ENCODE results near the gene HSPA4L.

HSPA4L gene

GRCh38 chr4:127737295-127737694 lies 44.8 kb upstream of the HSPA4L start:
- Histone ChIP-seq H3K9me3 (ENCODE audit: control insufficient read depth, insufficient read depth, low read length) (0 out of 2 replicates have a peak, but pooled peaks cover under 1% of the 10 kb centered on the region), H3K79me2 (ENCODE audit: control insufficient read depth, low read length) (no peaks in the 10 kb centered on the region), H3K4me2 (ENCODE audit: low read length) (no peak overlapping the region), H3K27me3 (ENCODE audit: control insufficient read depth, low read length) (no peaks in the 10 kb centered on the region), H3K9me2 (replicated peaks; ENCODE audit: control insufficient read depth, low read length) (no peaks in the 10 kb centered on the region), H3K4me3 (ENCODE audit: low read length) (no peak overlapping the region), H3K36me3 (ENCODE audit: control insufficient read depth, low read length) (no peaks in the 10 kb centered on the region), H3K4me1 (ENCODE audit: control insufficient read depth, low read length) (no peaks in the 10 kb centered on the region), H3F3A (ENCODE audit: control insufficient read depth, insufficient read depth) (no peaks in the 10 kb centered on the region), H3K27ac (ENCODE audit: low read depth, low read length) (no peak overlapping the region), H4K20me1 (ENCODE audit: control insufficient read depth, insufficient read depth, low read depth, low read length) (no peaks in the 10 kb centered on the region)
- TF ChIP-seq EZH2phosphoT487 (IDR thresholded peaks at IDR 0.05; ENCODE audit: borderline replicate concordance, low read length), result no peak
- TF ChIP-seq CTCF (IDR thresholded peaks at IDR 0.05; ENCODE audit: low read depth, low read length, poor library complexity, severe bottlenecking), result no peak

- H3K36me3 ChIP-seq (ENCODE audit: control insufficient read depth, low read length), result no peaks in the 10 kb centered on the region
- no peak for TF ChIP-seq EZH2phosphoT487 (IDR thresholded peaks at IDR 0.05; ENCODE audit: borderline replicate concordance, low read length)
- no peak for TF ChIP-seq CTCF (IDR thresholded peaks at IDR 0.05; ENCODE audit: low read depth, low read length, poor library complexity, severe bottlenecking)
- H3K27me3 ChIP-seq (ENCODE audit: control insufficient read depth, low read length), result no peaks in the 10 kb centered on the region
- H4K20me1 ChIP-seq (ENCODE audit: control insufficient read depth, insufficient read depth, low read depth, low read length), result no peaks in the 10 kb centered on the region
- H3K27ac ChIP-seq (ENCODE audit: low read depth, low read length), result no peak overlapping the region
- H3K4me1 ChIP-seq (ENCODE audit: control insufficient read depth, low read length), result no peaks in the 10 kb centered on the region
- H3K4me2 ChIP-seq (ENCODE audit: low read length), result no peak overlapping the region
- 0 out of 2 replicates have a peak, but pooled peaks cover 3% of the 10 kb centered on the region for H3K9me3 ChIP-seq (ENCODE audit: control insufficient read depth, insufficient read depth, low read length)
- no peaks in the 10 kb centered on the region for H3K79me2 ChIP-seq (ENCODE audit: control insufficient read depth, low read length)
- no peaks in the 10 kb centered on the region for H3K9me2 ChIP-seq (replicated peaks; ENCODE audit: control insufficient read depth, low read length)
- no peaks in the 10 kb centered on the region for H3F3A ChIP-seq (ENCODE audit: control insufficient read depth, insufficient read depth)
- no peak overlapping the region for H3K4me3 ChIP-seq (ENCODE audit: low read length)
Observed at GRCh38 chr4:127741247-127741646, 40.9 kb upstream of the HSPA4L start.

GRCh38 chr4:127747883-127748282 lies 34.2 kb upstream of the HSPA4L start:
- TF ChIP-seq EZH2phosphoT487 (IDR thresholded peaks at IDR 0.05; ENCODE audit: borderline replicate concordance, low read length) (no peak), CTCF (IDR thresholded peaks at IDR 0.05; ENCODE audit: low read depth, low read length, poor library complexity, severe bottlenecking) (no peak)

More at GRCh38 chr4:127747883-127748282, 34.2 kb upstream of the HSPA4L start:
- no peaks in the 10 kb centered on the region for H3K27me3 ChIP-seq (ENCODE audit: control insufficient read depth, low read length)
- no peaks in the 10 kb centered on the region for H3K4me1 ChIP-seq (ENCODE audit: control insufficient read depth, low read length)
- H3K36me3 ChIP-seq (ENCODE audit: control insufficient read depth, low read length), result no peaks in the 10 kb centered on the region
- no peak overlapping the region for H3K27ac ChIP-seq (ENCODE audit: low read depth, low read length)
- H3K79me2 ChIP-seq (ENCODE audit: control insufficient read depth, low read length), result no peaks in the 10 kb centered on the region
- H3K9me2 ChIP-seq (replicated peaks; ENCODE audit: control insufficient read depth, low read length), result no peaks in the 10 kb centered on the region
- H3F3A ChIP-seq (ENCODE audit: control insufficient read depth, insufficient read depth), result no peaks in the 10 kb centered on the region
- no peaks in the 10 kb centered on the region for H4K20me1 ChIP-seq (ENCODE audit: control insufficient read depth, insufficient read depth, low read depth, low read length)
- no peak overlapping the region for H3K4me3 ChIP-seq (ENCODE audit: low read length)
- H3K4me2 ChIP-seq (ENCODE audit: low read length), result no peak overlapping the region
- H3K9me3 ChIP-seq (ENCODE audit: control insufficient read depth, insufficient read depth, low read length), result peaks cover 15% of the 10 kb centered on the region; the same call in 1 of the 2 replicates

Measured in DOHH2 (cell line).